ENCODE data around the gene MICOS13. TPM values are rescaled to one million over a fixed set of nuclear protein-coding genes. Genes with fewer than 3 reads are reported as not detected.

Gene MICOS13
- total RNA-seq, 1 experiment from 2014 or later, result 32.5 TPM

GRCh38 chr19:5707576-5708575, 27.6 kb upstream of the MICOS13 start:
- H3K4me3 Mint-ChIP-seq, result no peak overlapping the region
- H3K27me3 Mint-ChIP-seq (ENCODE audit: low read depth), result no peaks in the 10 kb centered on the region
- no peak for ATAC-seq
- H3K4me1 Mint-ChIP-seq, result no peaks in the 10 kb centered on the region
- peaks cover 65% of the 10 kb centered on the region for H3K36me3 Mint-ChIP-seq
- ChIA-PET CTCF (interaction anchor here (1.1 to 1.8 kb wide), 2 partner anchors 18 to 21 kb away, joined by 3 to 4 read pairs; partner anchors contain the start of gene RPL36), POLR2A (no interaction called here)
- no peak overlapping the region for H3K27ac Mint-ChIP-seq
- DNase-seq (ENCODE audit: low spot score), result no peak
- TF ChIP-seq GTF2I (CRISPR knock-in tag; conservative IDR thresholded peaks at IDR 0.05) (no peak), ATF1 (CRISPR knock-in tag; IDR thresholded peaks at IDR 0.05) (no peak), NFE2L1 (CRISPR knock-in tag; IDR thresholded peaks at IDR 0.05) (no peak), CTCF (IDR thresholded peaks at IDR 0.05) (no peak), KAT7 (CRISPR knock-in tag; IDR thresholded peaks at IDR 0.05; ENCODE audit: borderline replicate concordance) (no peak), SMAD4 (CRISPR knock-in tag; IDR thresholded peaks at IDR 0.05) (no peak), CREB1 (CRISPR knock-in tag; IDR thresholded peaks at IDR 0.05) (no peak), TEAD1 (CRISPR knock-in tag; IDR thresholded peaks at IDR 0.05) (no peak), TP53 (CRISPR knock-in tag; IDR thresholded peaks at IDR 0.05) (no peak), GRHL2 (CRISPR knock-in tag; IDR thresholded peaks at IDR 0.05; ENCODE audit: insufficient replicate concordance, severe bottlenecking) (no peak), ZNF219 (CRISPR knock-in tag; IDR thresholded peaks at IDR 0.05; ENCODE audit: borderline replicate concordance) (no peak), TEAD4 (CRISPR knock-in tag; IDR thresholded peaks at IDR 0.05) (no peak)
- peaks cover 5% of the 10 kb centered on the region; the same call in 1 of the 2 replicates for H3K9me3 Mint-ChIP-seq

GRCh38 chr19:5706876-5707573, 26.7 kb upstream of the MICOS13 start:
- peaks cover 5% of the 10 kb centered on the region; the same call in 1 of the 2 replicates for H3K9me3 Mint-ChIP-seq
- POLR2A ChIA-PET, result no interaction called here
- DNase-seq (ENCODE audit: low spot score) (no peak), ATAC-seq (no peak)
- CTCF ChIA-PET, result interaction anchor here (1.1 kb wide), 1 partner anchor 17 kb away, joined by 4 read pairs; the partner anchor contains the start of gene RPL36
- no peaks in the 10 kb centered on the region for H3K4me1 Mint-ChIP-seq
- H3K4me3 Mint-ChIP-seq, result no peak overlapping the region
- no peaks in the 10 kb centered on the region for H3K27me3 Mint-ChIP-seq (ENCODE audit: low read depth)
- peaks cover 63% of the 10 kb centered on the region for H3K36me3 Mint-ChIP-seq
- no peak overlapping the region for H3K27ac Mint-ChIP-seq
- no peak for TF ChIP-seq ERG (CRISPR knock-in tag; IDR thresholded peaks at IDR 0.05)
- TF ChIP-seq RELA (CRISPR knock-in tag; IDR thresholded peaks at IDR 0.05; ENCODE audit: borderline replicate concordance), result no peak
- no peak for TF ChIP-seq E2F1 (CRISPR knock-in tag; IDR thresholded peaks at IDR 0.05)
- no peak for TF ChIP-seq FOXJ3 (CRISPR knock-in tag; IDR thresholded peaks at IDR 0.05; ENCODE audit: borderline replicate concordance)
- no peak for TF ChIP-seq MYBL2 (CRISPR knock-in tag; IDR thresholded peaks at IDR 0.05)
- TF ChIP-seq GRHL2 (CRISPR knock-in tag; IDR thresholded peaks at IDR 0.05; ENCODE audit: insufficient replicate concordance, severe bottlenecking), result no peak
- no peak for TF ChIP-seq ZNF671 (CRISPR knock-in tag; IDR thresholded peaks at IDR 0.05)
- TF ChIP-seq ZNF416 (CRISPR knock-in tag; IDR thresholded peaks at IDR 0.05), result no peak
- no peak for TF ChIP-seq SMAD3 (CRISPR knock-in tag; IDR thresholded peaks at IDR 0.05; ENCODE audit: borderline replicate concordance)
- TF ChIP-seq ATF6 (CRISPR knock-in tag; IDR thresholded peaks at IDR 0.05), result no peak
- TF ChIP-seq EMX1 (CRISPR knock-in tag; IDR thresholded peaks at IDR 0.05), result no peak
- no peak for TF ChIP-seq E2F5 (CRISPR knock-in tag; IDR thresholded peaks at IDR 0.05)
- TF ChIP-seq ZNF512 (CRISPR knock-in tag; IDR thresholded peaks at IDR 0.05; ENCODE audit: borderline replicate concordance), result no peak
- TF ChIP-seq ESRRA (CRISPR knock-in tag; IDR thresholded peaks at IDR 0.05; ENCODE audit: borderline replicate concordance), result no peak
- no peak for TF ChIP-seq JUN (CRISPR knock-in tag; IDR thresholded peaks at IDR 0.05)
